ENCODE data around the gene RPS16.
A peak's percentile ranks its signal among the peaks of the same experiment; 100 is the strongest.

Gene RPS16

DNA sequence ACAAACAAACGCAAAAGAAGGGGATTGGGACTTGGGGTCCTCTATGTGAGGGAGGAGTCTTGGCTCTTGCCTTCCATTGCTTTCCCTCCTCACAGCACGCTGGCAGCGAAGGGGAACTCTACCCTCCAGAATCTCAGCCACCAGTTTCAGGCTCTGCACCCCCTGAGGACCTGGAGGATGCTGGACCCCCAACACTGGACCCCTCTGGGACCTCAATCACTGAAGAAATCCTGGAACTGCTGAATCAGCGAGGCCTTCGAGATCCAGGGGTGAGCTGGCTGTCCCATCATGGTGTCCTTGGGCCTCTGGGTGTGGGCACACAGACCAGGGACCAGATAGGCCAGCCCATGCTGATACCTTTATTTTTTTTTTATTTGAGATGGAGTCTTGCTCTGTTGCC is 13.7 kb downstream of the RPS16 start:
- no peak for DNase-seq (ENCODE audit: low read depth)

DNA sequence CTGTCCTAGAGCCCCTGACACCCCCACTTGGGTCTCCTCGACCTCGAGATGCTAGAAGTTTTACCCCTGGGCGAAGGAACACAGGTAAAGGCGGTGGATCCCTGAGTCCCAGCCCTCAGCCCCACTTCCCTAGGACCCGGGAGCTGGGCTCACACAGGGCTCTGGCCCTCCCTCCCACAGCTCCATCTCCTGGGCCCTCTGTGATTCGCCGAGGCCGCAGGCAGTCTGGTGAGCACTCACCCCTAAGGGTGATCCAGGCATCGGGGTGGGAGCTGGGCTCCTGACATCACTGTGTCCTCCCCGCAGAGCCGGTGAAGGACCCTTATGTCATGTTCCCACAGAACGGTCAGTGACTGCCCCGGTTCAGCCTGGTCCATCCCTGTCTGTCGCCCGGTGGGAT is 15.0 kb downstream of the RPS16 start:
- DNase-seq (ENCODE audit: low read depth), result no peak

GRCh38 chr19:39419003-39419402 is 16.7 kb downstream of the RPS16 start:
- no peak for DNase-seq (ENCODE audit: low read depth)

- no peak for DNase-seq (ENCODE audit: low read depth)
Measured at GRCh38 chr19:39417463-39418181, 18.1 kb downstream of the RPS16 start.

GRCh38 chr19:39416152-39417120 is 19.3 kb downstream of the RPS16 start:
- DNase-seq (ENCODE audit: low read depth), result no peak

GRCh38 chr19:39415111-39416046 is 20.4 kb downstream of the RPS16 start:
- DNase-seq (ENCODE audit: low read depth), result no peak

- DNase-seq (ENCODE audit: low read depth), result no peak
Measured at GRCh38 chr19:39413911-39414608, 21.7 kb downstream of the RPS16 start.

GRCh38 chr19:39413272-39413910 is 22.4 kb downstream of the RPS16 start:
- no peak for DNase-seq (ENCODE audit: low read depth)

DNA sequence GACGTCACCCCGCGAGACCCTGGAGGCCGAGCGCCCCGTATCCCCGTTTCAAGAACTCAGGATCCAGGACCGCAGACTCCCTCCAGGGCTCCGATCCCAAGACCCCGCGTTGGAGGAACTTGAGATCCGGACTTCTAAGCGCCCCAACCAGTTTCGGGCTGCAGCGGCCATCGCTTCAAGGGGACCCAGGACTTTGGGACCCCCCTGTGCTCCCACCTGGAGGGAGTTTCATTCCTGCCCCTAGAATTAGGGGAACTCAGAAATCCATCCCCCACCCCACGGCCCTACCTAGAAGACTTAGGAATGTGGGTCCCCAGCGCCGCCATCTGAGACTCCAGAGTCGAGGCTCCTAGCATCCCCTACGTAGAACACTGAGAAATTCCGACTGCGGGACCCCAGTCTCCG is 22.9 kb downstream of the RPS16 start:
- no peak for DNase-seq (ENCODE audit: low read depth)

DNA sequence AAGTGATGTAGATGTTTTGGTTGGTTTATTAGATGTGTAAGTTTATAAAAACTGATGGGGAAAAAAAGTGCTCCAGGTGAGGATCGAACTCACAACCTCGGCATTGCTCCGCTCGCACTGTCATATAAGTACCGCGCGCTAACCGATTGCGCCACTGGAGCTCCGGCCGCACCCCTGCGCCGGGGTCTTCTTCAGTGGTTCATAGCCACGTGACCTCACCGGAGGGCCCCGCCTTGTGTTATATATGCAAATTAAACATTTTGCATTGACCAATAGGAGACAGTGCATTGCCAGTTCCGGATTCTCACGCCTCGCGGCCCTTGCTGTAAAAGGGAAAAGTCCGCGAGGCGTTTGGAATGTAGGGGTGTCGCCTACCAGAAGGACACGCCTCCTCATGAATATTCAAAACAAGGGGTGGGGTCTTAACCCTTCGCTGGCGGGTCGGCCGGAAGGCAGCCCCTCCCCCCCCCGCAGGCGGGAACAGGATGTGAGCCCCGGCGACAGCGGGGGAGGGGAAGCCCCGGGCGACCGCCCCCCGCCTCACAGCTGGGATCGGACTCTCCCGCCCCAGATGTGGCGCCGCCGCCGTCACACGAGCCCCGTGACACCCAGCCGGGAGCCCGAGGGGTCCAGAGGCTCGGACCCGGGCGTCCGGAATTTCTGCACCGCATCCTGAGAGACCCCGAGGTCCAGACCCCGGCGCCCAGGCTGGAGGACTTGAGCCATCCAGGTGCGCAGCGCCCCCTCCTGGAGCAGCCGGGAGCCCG is 23.5 kb downstream of the RPS16 start, which contains the start of gene PLEKHG2:
TSS of gene PLEKHG2 (plus strand) at position 570 of the 767 bp plus-strand sequence. CDS start 1,418 bp downstream, outside the sequence.
- DNase-seq (ENCODE audit: low read depth), result peak; percentile 96

DNA sequence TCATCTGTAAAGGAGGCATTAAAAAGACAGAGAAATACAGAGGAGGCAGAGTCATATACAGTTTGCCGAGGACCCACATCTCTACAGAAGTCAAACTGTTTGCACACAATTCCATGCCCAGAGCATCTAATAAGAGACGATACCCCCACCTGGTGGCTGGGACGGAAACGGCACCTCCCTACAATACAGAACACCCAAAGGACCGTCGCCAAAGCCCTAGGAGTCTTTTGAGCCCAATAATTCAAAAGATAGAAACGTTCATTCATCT is 24.0 kb downstream of the RPS16 start:
- peak; percentile 80 for DNase-seq (ENCODE audit: low read depth)

DNA sequence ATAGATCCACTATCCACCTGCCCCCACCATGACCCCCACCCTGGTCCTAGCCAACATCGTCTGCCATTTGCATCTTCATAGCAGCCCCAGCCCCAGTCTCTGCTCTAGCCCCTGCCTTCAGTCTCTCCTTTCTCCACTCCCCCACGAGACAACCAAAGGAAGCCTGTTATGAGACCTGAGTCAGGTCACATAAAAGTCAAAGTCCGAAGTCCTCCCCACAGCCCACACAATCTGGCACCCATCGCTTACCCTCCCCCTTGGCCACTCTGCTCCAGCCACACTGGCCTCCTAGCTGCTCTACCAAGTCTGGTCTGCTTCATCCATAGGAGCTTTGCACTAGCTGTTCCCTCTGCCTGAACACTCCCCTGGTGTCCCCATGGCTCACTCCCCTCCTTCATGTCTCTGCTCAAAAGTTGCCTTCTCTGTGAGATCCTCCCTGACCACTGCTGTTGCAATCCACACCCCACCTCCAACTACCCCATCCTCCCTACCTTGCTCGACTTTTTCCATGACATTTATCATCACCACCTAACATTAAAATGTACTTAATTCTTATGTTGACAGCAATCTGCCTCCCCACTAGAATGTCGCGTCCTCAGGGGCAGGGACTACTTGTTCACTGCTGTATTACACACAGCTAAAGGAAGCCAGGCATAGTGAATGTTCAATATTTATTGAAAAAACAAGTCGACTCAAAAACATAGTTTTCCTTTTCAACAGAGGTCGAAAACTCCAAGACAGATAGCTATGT is 24.5 kb downstream of the RPS16 start:
- no peak for DNase-seq (ENCODE audit: low read depth)

- no peak for DNase-seq (ENCODE audit: low read depth)
Measured at GRCh38 chr19:39410831-39411080, 25.0 kb downstream of the RPS16 start.

DNA sequence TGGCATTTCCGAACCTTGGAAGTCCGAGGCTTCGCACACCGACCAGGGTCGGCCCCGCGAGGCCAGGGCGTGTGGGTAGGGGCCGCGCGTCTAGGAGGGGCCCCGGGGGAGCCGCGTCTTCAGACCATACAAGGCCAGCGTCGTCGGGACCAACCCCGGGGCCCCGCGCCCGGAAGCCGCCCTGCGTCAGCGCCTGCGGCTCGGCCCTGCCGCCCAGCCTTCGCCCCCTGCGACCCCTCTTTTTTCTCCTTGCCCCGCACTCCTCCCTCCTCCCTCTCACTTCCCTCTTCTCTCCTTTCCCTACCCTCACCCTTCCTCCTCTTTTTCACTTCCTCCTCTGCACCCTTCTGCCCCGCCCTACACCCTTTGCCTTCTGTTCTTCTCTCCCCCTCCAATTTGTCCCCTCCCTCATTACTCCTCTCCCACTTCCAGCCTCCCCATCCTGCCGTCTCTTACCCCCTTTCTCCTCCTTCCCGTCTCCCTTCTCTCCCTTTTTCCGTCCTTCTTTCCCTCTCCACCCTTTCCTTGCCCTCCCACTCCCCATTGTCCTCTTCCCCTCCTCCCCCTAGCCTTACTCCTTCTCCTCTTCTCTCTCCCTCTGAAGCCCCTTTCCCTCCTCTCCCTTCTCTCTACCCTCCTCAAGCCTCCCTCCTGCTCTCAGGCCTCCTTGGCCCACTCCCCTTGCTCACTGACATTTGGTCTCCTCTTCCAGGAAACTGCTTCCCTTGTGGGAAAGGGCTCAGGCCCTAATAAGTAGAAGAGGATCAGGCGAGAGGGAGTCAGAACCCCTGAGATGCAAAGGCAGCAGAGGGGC is 25.5 kb downstream of the RPS16 start:
- DNase-seq (ENCODE audit: low read depth), result no peak

- DNase-seq (ENCODE audit: low read depth), result peak; percentile 51
Measured at GRCh38 chr19:39409208-39410016, 26.3 kb downstream of the RPS16 start.

- DNase-seq (ENCODE audit: low read depth), result no peak
Measured at GRCh38 chr19:39408392-39409207, 27.1 kb downstream of the RPS16 start.
